Glutamatergic neuron (in vitro differentiated cells): ENCODE data around the gene TRUB2. TPM values are rescaled to one million over a fixed set of nuclear protein-coding genes. Genes with fewer than 3 reads are reported as not detected.
"Not testable (repeated sequence)": the region's sequence is repeated elsewhere in the genome, so short reads cannot be mapped to it uniquely, and the experiment has no call there.

ENCODE experiments used
- DNase-seq: peaks from one replicate; pipeline ENCODE4 v3.0.0; 2022
- H3K27ac Mint-ChIP-seq: one replicate; pipeline ENCODE4 v1.8.0; 2020; ENCODE audit warnings: mild to moderate bottlenecking, mixed read lengths, inconsistent platforms; ENCODE audit not compliant: unreplicated experiment
- H3K27me3 Mint-ChIP-seq: one replicate; pipeline ENCODE4 v1.8.0; 2020; ENCODE audit warnings: mild to moderate bottlenecking, moderate library complexity, mixed read lengths, inconsistent platforms; ENCODE audit not compliant: unreplicated experiment
- H3K36me3 Mint-ChIP-seq: one replicate; pipeline ENCODE4 v1.8.0; 2020; ENCODE audit warnings: mild to moderate bottlenecking, mixed read lengths, inconsistent platforms; ENCODE audit not compliant: unreplicated experiment
- H3K4me1 Mint-ChIP-seq: one replicate; pipeline ENCODE4 v1.8.0; 2020; ENCODE audit warnings: mild to moderate bottlenecking, low read depth, mixed read lengths, inconsistent platforms; ENCODE audit not compliant: unreplicated experiment
- H3K4me3 Mint-ChIP-seq: one replicate; pipeline ENCODE4 v1.8.0; 2020; ENCODE audit warnings: mild to moderate bottlenecking, mixed read lengths, inconsistent platforms; ENCODE audit not compliant: unreplicated experiment
- H3K9me3 Mint-ChIP-seq: one replicate; pipeline ENCODE4 v1.8.0; 2020; ENCODE audit warnings: mild to moderate bottlenecking, moderate library complexity, mixed read lengths, inconsistent platforms; ENCODE audit not compliant: unreplicated experiment
- CTCF ChIP-seq: fragments of 200-600 bp; sonication (generic); IDR thresholded peaks from one replicate; pipeline ENCODE4 v1.5.0; 2021; ENCODE audit not compliant: partially characterized antibody, unreplicated experiment
- total RNA-seq: library from RNA; stranded (reverse); fragmentation: NEBNext Ultra II Directional; extraction: Animal tissue kit (Norgen Biotek cat#: 25700); gene quantifications from one replicate; pipeline ENCODE4 v1.2.1, GENCODE V29; 2021; ENCODE audit not compliant: unreplicated experiment

Gene TRUB2
- total RNA-seq, 1 donor from 2014 or later = 30.0 TPM

GRCh38 chr9:128286440-128286839 is 35.8 kb downstream of the TRUB2 start:
- Mint-ChIP-seq H3K9me3 (peaks cover 3% of the 10 kb centered on the region), H3K4me3 (no peak overlapping the region), H3K27me3 (peaks cover 4% of the 10 kb centered on the region), H3K27ac (no peak overlapping the region), H3K4me1 (no peaks in the 10 kb centered on the region), H3K36me3 (no peaks in the 10 kb centered on the region)
- no peak for DNase-seq
- TF ChIP-seq CTCF = no peak

- no peak for TF ChIP-seq CTCF
- H3K4me1 Mint-ChIP-seq = no peaks in the 10 kb centered on the region
- no peak for DNase-seq
- peaks cover 4% of the 10 kb centered on the region for H3K27me3 Mint-ChIP-seq
- no peak overlapping the region for H3K27ac Mint-ChIP-seq
- H3K36me3 Mint-ChIP-seq = no peaks in the 10 kb centered on the region
- H3K9me3 Mint-ChIP-seq = peaks cover 3% of the 10 kb centered on the region
- no peak overlapping the region for H3K4me3 Mint-ChIP-seq
Measured at GRCh38 chr9:128285033-128285784, 37.0 kb downstream of the TRUB2 start.

- no peak overlapping the region for H3K27ac Mint-ChIP-seq
- no peaks in the 10 kb centered on the region for H3K36me3 Mint-ChIP-seq
- no peaks in the 10 kb centered on the region for H3K4me1 Mint-ChIP-seq
- no peak overlapping the region for H3K4me3 Mint-ChIP-seq
- H3K9me3 Mint-ChIP-seq = peaks cover 4% of the 10 kb centered on the region
- H3K27me3 Mint-ChIP-seq = peaks cover 1% of the 10 kb centered on the region
- no peak for TF ChIP-seq CTCF
- no peak for DNase-seq
Measured at GRCh38 chr9:128282500-128282899, 39.7 kb downstream of the TRUB2 start.

GRCh38 chr9:128280084-128280622 is 42.1 kb downstream of the TRUB2 start:
- H3K27ac Mint-ChIP-seq = no peak overlapping the region
- no peaks in the 10 kb centered on the region for H3K36me3 Mint-ChIP-seq
- TF ChIP-seq CTCF = no peak
- no peak overlapping the region for H3K4me3 Mint-ChIP-seq
- H3K4me1 Mint-ChIP-seq = peaks cover 6% of the 10 kb centered on the region
- no peak for DNase-seq
- peaks cover 12% of the 10 kb centered on the region for H3K9me3 Mint-ChIP-seq
- H3K27me3 Mint-ChIP-seq = peaks cover 5% of the 10 kb centered on the region

- not testable (repeated sequence) for H3K27me3 Mint-ChIP-seq, H3K4me3 Mint-ChIP-seq, H3K27ac Mint-ChIP-seq, DNase-seq, H3K36me3 Mint-ChIP-seq
- H3K9me3 Mint-ChIP-seq = peaks cover 14% of the 10 kb centered on the region
- H3K4me1 Mint-ChIP-seq = peaks cover 10% of the 10 kb centered on the region
Measured at GRCh38 chr9:128279088-128280073, 42.9 kb downstream of the TRUB2 start.
